ENCODE data around the gene ZFYVE26.
A peak's percentile ranks its signal among the peaks of the same experiment; 100 is the strongest.

ZFYVE26 gene

GRCh38 chr14:67746927-67747326 is 69.5 kb downstream of the ZFYVE26 start:
- TF ChIP-seq ZNF274 (IDR thresholded peaks at IDR 0.05; ENCODE audit: low read depth, low read length) (no peak), SUZ12 (IDR thresholded peaks at IDR 0.05; ENCODE audit: extremely low read depth, insufficient read depth, insufficient read length) (no peak), YY1 (IDR thresholded peaks at IDR 0.05; ENCODE audit: insufficient read depth, insufficient read length) (no peak)

GRCh38 chr14:67744046-67744445 is 72.3 kb downstream of the ZFYVE26 start:
- Histone ChIP-seq H3K9me3 (ENCODE audit: insufficient read depth, low read length) (no peaks in the 10 kb centered on the region), H3K36me3 (ENCODE audit: insufficient read depth, insufficient read length, low read length) (peaks cover 14% of the 10 kb centered on the region), H3K4me1 (ENCODE audit: insufficient read depth, insufficient read length) (no peaks in the 10 kb centered on the region), H3K4me3 (ENCODE audit: insufficient read length, low read depth) (no peak overlapping the region), H3K9ac (ENCODE audit: insufficient read length, low read depth) (no peak overlapping the region), H3K27me3 (ENCODE audit: insufficient read depth, insufficient read length) (no peaks in the 10 kb centered on the region)
- DNase-seq (ENCODE audit: low read depth, low spot score), result no peak
- TF ChIP-seq ZNF274 (IDR thresholded peaks at IDR 0.05; ENCODE audit: low read depth, low read length), result no peak
- no peak for TF ChIP-seq SUZ12 (IDR thresholded peaks at IDR 0.05; ENCODE audit: extremely low read depth, insufficient read depth, insufficient read length)
- no peak for TF ChIP-seq YY1 (IDR thresholded peaks at IDR 0.05; ENCODE audit: insufficient read depth, insufficient read length)

More at GRCh38 chr14:67746927-67747326, 69.5 kb downstream of the ZFYVE26 start:
- Histone ChIP-seq H3K9ac (ENCODE audit: insufficient read length, low read depth) (no peak overlapping the region), H3K4me3 (ENCODE audit: insufficient read length, low read depth) (no peak overlapping the region), H3K4me1 (ENCODE audit: insufficient read depth, insufficient read length) (no peaks in the 10 kb centered on the region), H3K27me3 (ENCODE audit: insufficient read depth, insufficient read length) (no peaks in the 10 kb centered on the region), H3K36me3 (ENCODE audit: insufficient read depth, insufficient read length, low read length) (peaks cover 40% of the 10 kb centered on the region), H3K9me3 (ENCODE audit: insufficient read depth, low read length) (no peaks in the 10 kb centered on the region)
- DNase-seq (ENCODE audit: low read depth, low spot score), result no peak

GRCh38 chr14:67738740-67739504 is 77.5 kb downstream of the ZFYVE26 start:
- DNase-seq (ENCODE audit: low read depth, low spot score), result no peak
- TF ChIP-seq SUZ12 (IDR thresholded peaks at IDR 0.05; ENCODE audit: extremely low read depth, insufficient read depth, insufficient read length) (no peak), YY1 (IDR thresholded peaks at IDR 0.05; ENCODE audit: insufficient read depth, insufficient read length) (no peak), ZNF274 (IDR thresholded peaks at IDR 0.05; ENCODE audit: low read depth, low read length) (no peak)
- Histone ChIP-seq H3K4me1 (ENCODE audit: insufficient read depth, insufficient read length) (no peaks in the 10 kb centered on the region), H3K4me3 (ENCODE audit: insufficient read length, low read depth) (no peak overlapping the region), H3K9ac (ENCODE audit: insufficient read length, low read depth) (no peak overlapping the region), H3K36me3 (ENCODE audit: insufficient read depth, insufficient read length, low read length) (no peaks in the 10 kb centered on the region), H3K27me3 (ENCODE audit: insufficient read depth, insufficient read length) (no peaks in the 10 kb centered on the region), H3K9me3 (ENCODE audit: insufficient read depth, low read length) (no peaks in the 10 kb centered on the region)

GRCh38 chr14:67736771-67737170 is 79.6 kb downstream of the ZFYVE26 start:
- Histone ChIP-seq H3K9me3 (ENCODE audit: insufficient read depth, low read length) (no peaks in the 10 kb centered on the region), H3K27me3 (ENCODE audit: insufficient read depth, insufficient read length) (no peaks in the 10 kb centered on the region), H3K4me3 (ENCODE audit: insufficient read length, low read depth) (no peak overlapping the region), H3K4me1 (ENCODE audit: insufficient read depth, insufficient read length) (no peaks in the 10 kb centered on the region), H3K36me3 (ENCODE audit: insufficient read depth, insufficient read length, low read length) (no peaks in the 10 kb centered on the region), H3K9ac (ENCODE audit: insufficient read length, low read depth) (no peak overlapping the region)
- TF ChIP-seq SUZ12 (IDR thresholded peaks at IDR 0.05; ENCODE audit: extremely low read depth, insufficient read depth, insufficient read length) (no peak), YY1 (IDR thresholded peaks at IDR 0.05; ENCODE audit: insufficient read depth, insufficient read length) (no peak), ZNF274 (IDR thresholded peaks at IDR 0.05; ENCODE audit: low read depth, low read length) (no peak)
- no peak for DNase-seq (ENCODE audit: low read depth, low spot score)

GRCh38 chr14:67735336-67736147 is 80.8 kb downstream of the ZFYVE26 start:
- no peaks in the 10 kb centered on the region for H3K27me3 ChIP-seq (ENCODE audit: insufficient read depth, insufficient read length)
- no peak for DNase-seq (ENCODE audit: low read depth, low spot score)
- H3K36me3 ChIP-seq (ENCODE audit: insufficient read depth, insufficient read length, low read length), result no peaks in the 10 kb centered on the region
- no peaks in the 10 kb centered on the region for H3K9me3 ChIP-seq (ENCODE audit: insufficient read depth, low read length)
- TF ChIP-seq SUZ12 (IDR thresholded peaks at IDR 0.05; ENCODE audit: extremely low read depth, insufficient read depth, insufficient read length) (no peak), ZNF274 (IDR thresholded peaks at IDR 0.05; ENCODE audit: low read depth, low read length) (no peak), YY1 (IDR thresholded peaks at IDR 0.05; ENCODE audit: insufficient read depth, insufficient read length) (no peak)
- no peak overlapping the region for H3K4me3 ChIP-seq (ENCODE audit: insufficient read length, low read depth)
- no peak overlapping the region for H3K9ac ChIP-seq (ENCODE audit: insufficient read length, low read depth)
- no peaks in the 10 kb centered on the region for H3K4me1 ChIP-seq (ENCODE audit: insufficient read depth, insufficient read length)

- DNase-seq (ENCODE audit: low read depth, low spot score), result peak; percentile 8
- no peak for TF ChIP-seq ZNF274 (IDR thresholded peaks at IDR 0.05; ENCODE audit: low read depth, low read length)
- TF ChIP-seq SUZ12 (IDR thresholded peaks at IDR 0.05; ENCODE audit: extremely low read depth, insufficient read depth, insufficient read length), result no peak
- TF ChIP-seq YY1 (IDR thresholded peaks at IDR 0.05; ENCODE audit: insufficient read depth, insufficient read length), result no peak
- Histone ChIP-seq H3K4me3 (ENCODE audit: insufficient read length, low read depth) (no peak overlapping the region), H3K4me1 (ENCODE audit: insufficient read depth, insufficient read length) (no peaks in the 10 kb centered on the region), H3K9me3 (ENCODE audit: insufficient read depth, low read length) (no peaks in the 10 kb centered on the region), H3K36me3 (ENCODE audit: insufficient read depth, insufficient read length, low read length) (no peaks in the 10 kb centered on the region), H3K27me3 (ENCODE audit: insufficient read depth, insufficient read length) (no peaks in the 10 kb centered on the region), H3K9ac (ENCODE audit: insufficient read length, low read depth) (no peak overlapping the region)
Measured at GRCh38 chr14:67734675-67735074, 81.7 kb downstream of the ZFYVE26 start.

- Histone ChIP-seq H3K4me1 (ENCODE audit: insufficient read depth, insufficient read length) (peaks cover 2% of the 10 kb centered on the region), H3K4me3 (ENCODE audit: insufficient read length, low read depth) (no peak overlapping the region), H3K9me3 (ENCODE audit: insufficient read depth, low read length) (no peaks in the 10 kb centered on the region), H3K27me3 (ENCODE audit: insufficient read depth, insufficient read length) (no peaks in the 10 kb centered on the region), H3K36me3 (ENCODE audit: insufficient read depth, insufficient read length, low read length) (no peaks in the 10 kb centered on the region), H3K9ac (ENCODE audit: insufficient read length, low read depth) (no peak overlapping the region)
- TF ChIP-seq ZNF274 (IDR thresholded peaks at IDR 0.05; ENCODE audit: low read depth, low read length), result no peak
- no peak for TF ChIP-seq YY1 (IDR thresholded peaks at IDR 0.05; ENCODE audit: insufficient read depth, insufficient read length)
- no peak for TF ChIP-seq SUZ12 (IDR thresholded peaks at IDR 0.05; ENCODE audit: extremely low read depth, insufficient read depth, insufficient read length)
- DNase-seq (ENCODE audit: low read depth, low spot score), result no peak
Measured at GRCh38 chr14:67733616-67734015, 82.8 kb downstream of the ZFYVE26 start.
